AG10803 (cell line): ENCODE data around the gene RPS27.

Experiments used
- DNase-seq: peaks from one replicate; pipeline ENCODE4 v3.0.0; 2010; ENCODE audit warnings: low read depth
- H3K4me3 ChIP-seq: 2 replicates; pipeline ENCODE4 v1.5.1; 2011; ENCODE audit warnings: mild to moderate bottlenecking, low read length, control low read depth
- TF ChIP-seq, protein P1 (sequence below): conservative IDR thresholded peaks from 2 replicates; pipeline ENCODE4 v1.5.1; 2011; ENCODE audit warnings: mild to moderate bottlenecking, low read length, control low read depth, inconsistent platforms

The RPS27 gene

DNA sequence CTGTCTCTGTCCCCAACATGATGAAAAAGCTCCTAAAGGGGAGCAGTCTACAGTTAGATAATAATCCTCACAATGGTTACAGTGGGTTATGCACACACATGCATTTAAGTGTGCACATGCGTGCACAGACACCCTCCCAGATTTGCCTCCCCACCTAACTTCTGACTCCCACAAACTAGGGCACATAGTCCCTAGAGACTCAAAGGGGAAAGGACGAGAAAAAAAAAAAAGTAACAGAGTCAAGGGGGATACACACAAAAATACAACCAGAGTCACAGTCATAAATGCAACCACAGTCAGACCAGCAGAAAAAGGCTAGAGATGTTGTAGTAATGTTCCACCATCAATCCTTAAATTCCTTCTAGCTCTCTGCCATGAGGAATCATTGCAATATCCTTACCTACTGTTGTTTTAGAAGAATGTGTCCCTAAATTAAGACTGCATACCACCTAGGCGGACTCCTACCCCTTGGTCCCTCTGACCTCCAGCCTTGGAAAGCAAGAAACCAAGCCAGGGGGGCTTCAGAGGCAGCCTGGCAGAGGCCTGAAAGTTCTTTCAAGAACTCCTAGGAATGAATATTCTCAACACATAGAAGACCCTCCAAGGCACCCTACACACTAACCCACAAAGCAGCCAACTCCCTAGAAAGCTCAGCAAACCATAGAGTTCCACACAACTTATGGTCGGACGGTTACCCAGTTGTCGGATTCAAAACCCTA, 33.4 kb upstream of the RPS27 start:
- peak overlapping the region; percentile 96 for H3K4me3 ChIP-seq
- DNase-seq = no peak
- TF ChIP-seq, protein P1, sequence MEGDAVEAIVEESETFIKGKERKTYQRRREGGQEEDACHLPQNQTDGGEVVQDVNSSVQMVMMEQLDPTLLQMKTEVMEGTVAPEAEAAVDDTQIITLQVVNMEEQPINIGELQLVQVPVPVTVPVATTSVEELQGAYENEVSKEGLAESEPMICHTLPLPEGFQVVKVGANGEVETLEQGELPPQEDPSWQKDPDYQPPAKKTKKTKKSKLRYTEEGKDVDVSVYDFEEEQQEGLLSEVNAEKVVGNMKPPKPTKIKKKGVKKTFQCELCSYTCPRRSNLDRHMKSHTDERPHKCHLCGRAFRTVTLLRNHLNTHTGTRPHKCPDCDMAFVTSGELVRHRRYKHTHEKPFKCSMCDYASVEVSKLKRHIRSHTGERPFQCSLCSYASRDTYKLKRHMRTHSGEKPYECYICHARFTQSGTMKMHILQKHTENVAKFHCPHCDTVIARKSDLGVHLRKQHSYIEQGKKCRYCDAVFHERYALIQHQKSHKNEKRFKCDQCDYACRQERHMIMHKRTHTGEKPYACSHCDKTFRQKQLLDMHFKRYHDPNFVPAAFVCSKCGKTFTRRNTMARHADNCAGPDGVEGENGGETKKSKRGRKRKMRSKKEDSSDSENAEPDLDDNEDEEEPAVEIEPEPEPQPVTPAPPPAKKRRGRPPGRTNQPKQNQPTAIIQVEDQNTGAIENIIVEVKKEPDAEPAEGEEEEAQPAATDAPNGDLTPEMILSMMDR = no peak

DNA sequence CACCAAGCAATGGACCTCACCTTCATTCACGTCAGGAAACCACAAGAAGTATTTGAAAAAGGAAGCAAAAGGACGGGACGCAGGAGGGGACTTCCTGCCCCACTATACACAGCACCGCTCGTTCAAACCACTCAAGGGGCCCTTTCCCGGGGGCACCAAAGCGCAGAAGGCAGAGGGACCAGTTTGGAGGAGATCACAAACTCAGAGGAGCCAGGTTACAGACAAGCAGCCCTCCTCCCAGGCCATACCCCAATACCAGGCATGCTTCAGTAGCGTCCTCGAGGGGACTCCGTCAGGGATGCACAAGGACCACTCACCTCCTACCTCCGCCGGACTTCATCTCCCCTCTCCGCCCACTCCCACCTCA, 32.8 kb upstream of the RPS27 start:
- TF ChIP-seq, protein P1 = no peak
- DNase-seq = no peak

DNA sequence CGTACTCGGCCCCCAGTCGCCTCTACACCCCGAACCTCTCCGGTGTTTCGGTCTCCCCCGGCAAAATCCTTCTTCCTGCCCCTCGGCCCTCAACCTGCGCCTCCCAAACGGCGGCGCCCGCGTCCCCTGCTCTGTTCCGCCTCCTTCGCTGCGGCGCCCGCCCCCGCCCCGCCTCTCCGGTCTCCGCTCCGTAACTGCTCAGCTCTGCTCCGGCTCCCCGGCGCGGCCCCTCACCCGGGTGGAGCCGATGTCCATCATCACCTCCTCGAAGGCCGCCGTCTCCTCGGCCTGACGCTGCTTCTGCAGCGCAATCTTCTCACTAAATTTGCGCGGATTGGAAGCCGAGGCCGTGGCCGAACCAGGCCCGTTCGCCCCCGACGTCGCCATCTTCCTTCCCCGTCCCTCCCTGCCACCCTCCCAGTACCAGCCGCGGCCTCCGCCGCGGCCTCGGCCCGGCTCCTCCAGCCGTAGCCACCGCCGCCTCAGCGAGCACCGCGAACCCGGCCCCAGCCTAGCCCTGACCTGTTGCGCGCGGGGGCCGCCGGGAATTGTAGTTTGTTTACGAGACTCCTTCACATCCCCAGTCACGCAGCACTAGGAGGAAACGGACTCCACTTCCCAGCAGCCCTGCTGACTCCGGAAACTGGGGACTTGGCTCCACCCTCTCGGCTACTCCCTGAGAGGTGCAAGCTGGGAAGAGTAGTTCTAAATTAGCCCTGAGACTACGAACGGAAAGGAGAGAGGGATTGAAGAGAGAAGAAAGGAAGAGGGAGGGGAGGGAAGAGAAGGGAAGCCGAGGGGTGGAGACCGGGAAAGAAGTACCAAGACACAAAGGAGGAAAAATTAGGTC, 32.2 kb upstream of the RPS27 start, which contains the start of gene CRTC2:
Gene CRTC2 (minus strand): TSS at position 502 of the 850 bp plus-strand sequence. CDS start 115 bp downstream, at position 387.
- H3K4me3 ChIP-seq = peak within 1 kb of the TSS; percentile 96
- peak; percentile 98 for DNase-seq
- TF ChIP-seq, protein P1 = no peak; the same call in 1 of the 2 replicates

More for the DNA sequence above, 32.8 kb upstream of the RPS27 start:
- H3K4me3 ChIP-seq = peak overlapping the region; percentile 96

DNA sequence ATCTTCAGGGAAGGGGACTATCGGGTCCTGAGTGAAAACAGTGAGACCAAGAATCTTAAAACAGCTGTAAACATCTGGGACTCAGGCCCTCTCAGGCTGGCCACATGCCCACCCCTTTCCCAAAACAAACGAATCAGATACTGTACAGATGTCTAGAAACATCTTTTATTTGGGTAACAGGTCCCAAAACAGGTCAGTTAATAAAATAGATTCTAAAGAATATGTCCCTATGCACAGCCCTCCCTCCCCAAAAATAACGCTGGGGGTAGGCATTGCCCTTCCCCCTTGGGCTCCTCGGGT, 31.7 kb upstream of the RPS27 start:
- TF ChIP-seq, protein P1 = no peak
- peak overlapping the region; percentile 38 for H3K4me3 ChIP-seq
- DNase-seq = peak; percentile 21

DNA sequence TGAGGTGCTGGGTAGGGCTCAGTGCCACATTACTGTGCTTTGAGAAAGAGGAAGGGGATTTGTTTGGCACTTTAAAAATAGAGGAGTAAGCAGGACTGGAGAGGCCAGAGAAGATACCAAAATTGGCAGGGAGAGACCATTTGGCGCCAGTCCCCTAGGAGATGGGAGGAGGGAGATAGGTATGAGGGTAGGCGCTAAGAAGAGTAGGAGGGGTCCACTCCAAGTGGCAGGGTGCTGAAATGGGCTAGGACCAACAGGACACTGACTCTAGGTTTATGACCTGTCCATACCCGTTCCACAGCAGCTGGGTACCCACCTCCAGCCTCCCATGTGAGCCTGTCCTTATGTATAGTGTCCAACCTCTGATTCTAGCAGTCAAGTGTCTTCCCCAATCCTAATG, 31.1 kb upstream of the RPS27 start:
- TF ChIP-seq, protein P1 = no peak
- no peak for DNase-seq
- no peak overlapping the region for H3K4me3 ChIP-seq

DNA sequence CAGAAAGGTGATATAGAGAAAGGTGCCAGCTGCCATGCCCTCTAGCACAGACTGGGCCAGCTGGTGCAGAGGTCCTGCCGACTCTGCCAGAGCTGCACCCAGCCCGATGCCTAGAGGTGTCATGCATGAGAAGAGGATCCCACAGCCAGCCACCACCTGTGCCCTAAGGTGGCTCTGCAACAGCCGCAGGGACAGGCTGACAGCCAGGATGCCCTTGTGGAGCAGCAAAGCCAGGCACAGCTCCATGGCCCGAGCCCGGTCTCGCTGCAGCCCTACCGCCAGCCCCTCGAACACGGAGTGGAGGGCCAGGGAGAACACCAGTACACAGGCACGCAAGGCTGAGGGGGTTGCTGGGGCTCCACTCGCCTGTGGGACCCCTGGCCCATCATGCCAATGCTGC, 30.4 kb upstream of the RPS27 start:
- no peak for DNase-seq
- TF ChIP-seq, protein P1 = no peak
- no peak overlapping the region for H3K4me3 ChIP-seq

DNA sequence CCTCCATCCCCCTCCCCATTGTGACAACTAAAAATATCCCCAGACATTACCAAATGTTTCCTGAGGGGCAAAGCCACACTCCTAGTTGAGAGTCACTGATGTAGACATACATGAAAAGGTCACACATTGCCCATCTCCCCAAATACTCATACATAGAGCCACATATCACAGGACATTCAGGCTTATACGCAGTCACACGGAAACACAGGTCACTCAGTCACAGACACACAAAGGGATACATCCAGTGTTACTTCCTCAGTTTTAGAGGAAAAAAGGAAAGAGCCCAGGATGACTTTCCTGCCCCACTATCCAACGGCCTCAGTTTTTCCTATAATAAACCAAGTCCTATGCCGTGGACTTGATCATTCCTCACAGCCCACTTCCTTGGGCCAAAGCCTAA, 29.1 kb upstream of the RPS27 start:
- no peak for DNase-seq
- TF ChIP-seq, protein P1 = no peak
- H3K4me3 ChIP-seq = no peak overlapping the region; the same call in 1 of the 2 replicates
